HPDE6-E6E7 (cell line): ENCODE measurements around the gene NAALAD2.
"Not testable (repeated sequence)": the region's sequence is repeated elsewhere in the genome, so short reads cannot be mapped to it uniquely, and the experiment has no call there.

Experiments used
- DNase-seq: peaks from one replicate; pipeline ENCODE4 v3.0.0; 2011; ENCODE audit warnings: missing footprints; ENCODE audit errors: extremely low spot score

The NAALAD2 gene

DNA sequence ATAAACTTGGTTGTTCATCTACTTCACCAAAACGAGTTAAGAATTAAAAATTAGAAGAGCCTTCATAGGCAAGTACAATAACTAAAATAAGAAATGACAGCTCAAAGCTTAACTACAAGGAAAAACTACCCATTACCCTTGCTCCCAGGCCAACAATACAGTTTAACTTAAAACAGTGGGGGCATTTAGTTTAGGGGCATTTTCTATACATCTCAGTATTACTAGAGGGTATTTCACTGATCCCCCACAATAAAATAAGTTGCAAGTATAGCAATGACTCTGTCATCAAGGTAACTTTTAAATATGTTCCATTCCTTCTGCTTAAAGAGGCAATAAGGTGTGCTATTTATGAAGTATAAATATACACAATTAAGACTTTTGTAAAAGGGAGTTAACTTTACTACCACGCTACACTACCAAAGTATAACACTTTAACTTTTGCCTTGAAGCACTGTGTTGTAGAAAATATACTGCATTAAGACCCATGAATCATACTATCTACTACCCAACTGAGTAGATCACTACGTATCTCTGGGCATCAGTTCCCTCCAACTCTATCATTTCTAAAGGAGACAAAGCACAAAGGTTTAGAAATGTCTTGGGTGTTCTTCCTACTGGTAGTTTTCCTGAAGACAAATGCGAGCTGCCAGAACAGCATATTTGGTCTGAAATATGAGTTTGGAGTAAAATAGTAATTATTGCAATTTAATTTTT is 58.6 kb downstream of the NAALAD2 start:
- no peak for DNase-seq

DNA sequence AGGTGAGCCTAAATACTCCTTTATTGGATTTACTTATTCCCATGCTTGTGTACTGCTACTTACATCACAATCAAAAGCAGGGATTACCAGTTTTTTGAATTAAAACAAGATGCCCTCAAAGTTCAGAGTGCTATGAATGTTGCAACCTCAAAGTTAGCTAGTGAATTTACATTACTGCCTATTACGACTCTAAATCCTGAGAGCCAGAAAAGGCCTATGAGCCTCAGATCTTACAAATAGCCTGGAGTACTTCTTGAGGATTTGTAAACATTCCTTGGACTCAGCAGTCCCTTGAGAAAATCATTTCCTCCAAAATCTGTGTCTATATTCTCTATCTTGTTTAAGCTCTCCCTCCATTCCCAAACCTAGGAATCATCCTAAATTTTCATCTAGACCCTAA is 62.9 kb downstream of the NAALAD2 start:
- no peak for DNase-seq

DNA sequence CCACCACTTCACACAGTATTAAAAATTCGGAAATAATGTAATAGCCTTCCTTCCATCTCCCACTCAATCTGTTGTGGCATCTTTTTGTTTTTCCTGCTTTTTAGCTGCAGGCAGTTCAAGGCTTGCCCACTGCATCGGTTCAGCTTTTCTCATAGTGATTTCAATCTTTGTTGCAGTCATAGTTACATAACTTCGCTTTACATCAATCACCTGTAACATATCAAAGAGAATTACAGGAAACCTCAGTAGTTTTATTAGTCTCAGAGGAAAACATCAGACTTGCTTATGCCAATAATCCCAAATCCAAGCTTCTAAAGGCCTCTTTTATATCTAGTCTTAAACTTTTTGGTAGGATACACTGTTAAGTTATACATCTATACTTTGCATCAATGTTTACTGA is 67.9 kb downstream of the NAALAD2 start:
- no peak for DNase-seq

DNA sequence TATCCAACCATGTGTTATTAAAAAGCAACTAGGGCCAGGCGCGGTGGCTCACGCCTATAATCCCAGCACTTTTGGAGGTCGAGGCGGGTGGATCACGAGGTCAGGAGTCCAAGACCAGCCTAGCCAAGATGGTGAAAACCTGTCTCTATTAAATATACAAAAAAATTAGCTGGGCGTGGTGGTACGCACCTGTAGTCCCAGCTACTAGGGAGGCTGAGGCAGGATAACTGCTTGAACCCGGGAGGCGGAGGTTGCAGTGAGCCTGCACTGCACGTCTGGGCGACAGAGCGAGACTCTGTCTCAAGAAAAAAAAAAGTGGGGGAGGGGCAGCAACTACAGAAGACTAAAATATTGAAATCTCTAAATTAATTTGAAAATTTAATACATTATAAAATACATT is 69.9 kb downstream of the NAALAD2 start:
- no peak for DNase-seq

DNA sequence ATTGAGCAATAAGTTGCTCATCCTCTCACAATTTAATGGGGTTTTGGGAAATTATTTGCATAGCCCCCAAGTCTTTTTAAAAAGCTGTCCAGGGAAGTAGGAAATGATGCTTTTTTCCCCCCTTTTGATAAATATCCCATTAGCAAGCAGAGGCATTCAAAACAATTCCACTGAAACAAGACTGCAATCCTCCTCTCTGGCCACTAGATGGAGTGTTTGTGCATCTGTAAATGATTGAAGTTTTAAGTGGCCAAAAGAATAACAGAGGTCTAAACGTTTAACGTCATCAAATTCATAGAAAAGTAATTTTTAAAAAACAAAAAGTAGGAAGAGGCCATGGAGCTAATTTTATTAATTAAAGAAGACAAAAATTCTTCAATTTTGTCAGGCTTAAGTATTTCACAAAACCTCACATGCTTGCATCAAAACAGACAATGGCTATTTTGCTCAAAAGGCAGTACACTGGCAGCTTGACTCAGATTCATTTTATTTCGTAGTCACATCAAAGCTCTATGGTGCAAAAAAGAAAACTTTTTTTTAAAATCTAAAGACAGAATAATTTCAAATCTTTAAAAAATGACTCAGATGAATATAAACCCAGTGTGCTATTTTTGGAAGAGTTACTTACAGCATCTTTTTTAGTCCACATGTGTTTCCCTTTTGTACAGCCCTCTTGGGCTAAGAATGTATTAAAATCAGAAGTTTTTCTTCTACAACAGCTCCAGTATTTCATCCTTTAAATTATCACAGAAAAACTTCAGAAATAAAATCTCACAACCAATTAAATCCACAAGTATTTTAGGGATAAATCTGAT is 70.6 kb downstream of the NAALAD2 start:
- peak; percentile 8 for DNase-seq

DNA sequence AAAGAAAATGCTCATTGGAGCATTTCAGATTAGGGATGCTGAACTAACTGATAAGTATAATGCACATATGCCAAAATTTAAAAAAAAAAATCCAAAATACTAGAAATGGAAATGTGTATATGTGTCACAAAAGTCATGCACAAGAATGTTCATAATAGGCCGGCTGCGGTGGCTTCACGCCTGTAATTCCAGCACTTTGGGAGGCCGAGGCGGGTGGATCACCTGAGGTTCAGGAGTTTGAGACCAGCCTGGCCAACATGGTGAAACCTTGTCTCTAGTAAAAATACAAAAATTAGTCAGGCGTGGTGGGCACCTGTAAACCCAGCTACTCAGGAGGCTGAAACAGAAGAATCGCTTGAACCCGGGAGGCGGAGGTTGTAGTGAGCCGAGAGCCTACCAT is 73.5 kb downstream of the NAALAD2 start:
- not testable (repeated sequence) for DNase-seq

- no peak for DNase-seq
Measured at GRCh38 chr11:90208857-90209256, 74.4 kb downstream of the NAALAD2 start.

DNA sequence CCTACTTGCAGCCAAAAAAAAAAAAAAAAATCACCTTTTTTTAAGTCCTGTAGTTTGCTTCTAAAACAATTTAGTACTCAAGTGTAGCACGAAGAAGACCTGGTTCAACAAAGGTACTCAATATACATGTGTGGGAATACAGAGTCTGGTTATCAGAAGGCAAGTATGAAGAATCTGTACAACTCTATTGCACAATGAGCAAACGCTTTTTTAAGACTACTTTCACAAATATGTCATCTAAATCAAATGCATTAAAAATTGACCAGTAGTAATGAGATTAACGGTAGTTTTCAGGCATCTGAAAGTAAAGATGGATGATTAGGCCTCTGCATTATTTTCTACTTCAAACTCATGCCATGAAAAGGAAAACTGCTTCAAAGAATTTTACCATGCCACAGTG is 78.9 kb downstream of the NAALAD2 start:
- DNase-seq, result no peak

DNA sequence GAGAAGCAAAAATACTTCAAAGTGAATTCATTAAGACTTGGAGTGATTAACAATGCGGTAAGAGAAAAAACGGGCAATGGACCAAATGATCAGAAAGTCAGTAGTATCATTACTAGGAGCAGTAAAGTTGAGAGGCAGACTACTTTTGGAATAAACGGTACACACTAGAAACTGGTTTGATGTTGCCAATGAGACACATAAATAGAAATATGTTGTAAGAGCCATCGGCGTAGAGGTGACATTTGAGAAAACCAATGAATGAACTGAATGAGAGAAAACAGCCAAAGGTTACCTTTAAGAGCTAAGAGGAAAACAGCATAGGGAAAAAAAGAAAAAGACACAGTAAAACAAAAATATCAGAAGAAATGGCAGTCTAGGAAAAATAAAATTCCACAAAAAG is 82.1 kb downstream of the NAALAD2 start:
- DNase-seq, result no peak

DNA sequence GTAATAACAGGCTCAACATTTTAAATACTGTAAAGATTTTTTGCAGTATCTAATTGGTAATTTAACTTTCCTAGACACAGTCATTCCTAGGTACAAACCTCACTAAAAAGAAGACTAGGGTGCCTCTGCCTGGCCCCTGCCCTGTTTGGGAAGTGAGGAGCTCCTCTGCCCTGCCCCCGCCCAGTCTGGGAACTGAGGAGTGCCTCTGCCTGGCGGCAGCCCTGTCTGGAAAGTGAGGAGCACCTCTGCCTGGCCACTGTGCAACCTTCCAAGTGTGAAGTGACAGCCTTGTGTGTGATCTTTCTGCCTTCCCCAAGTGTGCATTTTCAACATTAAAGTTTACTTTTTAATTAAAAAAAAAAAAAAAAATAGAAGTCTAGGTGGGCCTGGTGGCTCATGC is 84.1 kb downstream of the NAALAD2 start:
- DNase-seq, result no peak

DNA sequence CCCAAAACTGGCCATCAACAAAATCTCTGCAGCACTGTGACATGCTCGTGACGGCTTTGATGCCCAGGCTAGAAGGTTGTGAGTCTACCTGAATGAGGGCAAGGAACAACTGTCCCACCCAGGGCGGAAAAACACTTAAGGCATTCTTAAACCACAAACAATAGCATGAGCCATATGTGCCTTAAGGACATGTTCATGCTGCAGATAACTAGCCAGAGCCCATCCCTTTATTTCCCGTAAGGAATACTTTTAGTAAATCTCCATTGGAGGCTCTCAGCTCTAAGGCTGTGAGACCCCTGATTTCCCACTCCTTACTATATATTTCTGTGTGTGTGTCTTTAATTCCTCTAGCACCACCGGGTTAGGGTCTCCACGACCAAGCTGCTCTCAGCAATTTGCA is 85.0 kb downstream of the NAALAD2 start:
- DNase-seq, result no peak

GRCh38 chr11:90220391-90220790 is 85.9 kb downstream of the NAALAD2 start:
- no peak for DNase-seq

- DNase-seq, result no peak
Measured at GRCh38 chr11:90221803-90222458, 87.5 kb downstream of the NAALAD2 start.

DNA sequence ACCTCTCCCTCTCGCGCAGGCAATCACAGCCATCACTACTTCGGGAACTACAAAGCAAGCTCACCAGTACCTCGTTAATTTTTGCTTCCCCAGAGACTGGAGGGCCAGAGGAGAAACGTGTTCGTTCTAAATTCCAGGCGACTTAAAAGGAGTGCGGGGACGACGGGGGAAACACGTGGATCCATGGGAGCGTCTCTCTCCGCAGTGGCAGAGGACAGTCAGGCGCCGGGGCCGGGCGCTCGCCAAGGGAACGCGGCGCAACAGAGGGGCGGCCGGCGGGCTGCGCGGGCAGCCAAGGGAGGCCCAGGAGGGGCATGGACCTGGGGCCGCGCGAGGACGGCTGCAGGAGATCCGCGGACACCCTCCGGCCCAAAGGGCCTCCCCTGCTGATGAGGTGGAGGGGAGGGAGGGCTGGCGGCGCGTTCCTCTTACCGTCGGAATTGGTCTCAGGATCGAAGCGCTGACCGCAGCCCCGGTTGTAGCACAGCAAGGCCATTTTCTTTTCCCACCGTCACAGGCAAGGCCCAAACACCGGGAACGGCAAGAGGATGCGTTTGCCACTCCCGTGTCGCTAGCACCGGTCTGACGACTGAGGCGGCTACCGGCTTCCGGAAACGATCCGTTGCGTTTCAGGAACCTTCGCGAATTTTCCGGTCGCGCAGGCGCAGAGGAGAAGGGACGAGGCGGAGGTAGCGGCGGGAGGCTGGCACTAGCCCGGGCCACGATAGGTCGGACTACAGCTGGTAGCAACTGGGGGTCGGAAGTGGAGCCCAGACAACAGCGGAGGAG is 88.2 kb downstream of the NAALAD2 start, which contains the start of gene CHORDC1:
Gene CHORDC1 (minus strand): TSS at position 591 of the 789 bp plus-strand sequence. CDS start 95 bp downstream, at position 496.
- DNase-seq, result peak; percentile 67

DNA sequence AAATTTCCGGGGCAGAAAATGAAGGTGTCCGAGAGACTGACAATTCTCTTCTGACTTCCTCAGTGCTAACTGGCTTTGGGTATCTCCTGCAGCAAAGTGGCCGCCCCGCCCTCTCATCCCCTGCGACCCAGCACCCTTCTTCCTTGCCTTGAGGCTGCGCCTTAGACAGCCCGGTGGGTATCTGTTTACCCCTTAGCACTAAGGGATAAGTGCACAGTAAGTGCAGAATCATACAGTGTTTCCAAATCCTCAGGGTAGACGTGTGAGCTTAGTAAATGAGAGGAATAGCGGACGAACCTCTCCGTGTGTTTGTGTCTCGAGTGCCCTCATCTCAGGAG is 88.8 kb downstream of the NAALAD2 start:
- no peak for DNase-seq

DNA sequence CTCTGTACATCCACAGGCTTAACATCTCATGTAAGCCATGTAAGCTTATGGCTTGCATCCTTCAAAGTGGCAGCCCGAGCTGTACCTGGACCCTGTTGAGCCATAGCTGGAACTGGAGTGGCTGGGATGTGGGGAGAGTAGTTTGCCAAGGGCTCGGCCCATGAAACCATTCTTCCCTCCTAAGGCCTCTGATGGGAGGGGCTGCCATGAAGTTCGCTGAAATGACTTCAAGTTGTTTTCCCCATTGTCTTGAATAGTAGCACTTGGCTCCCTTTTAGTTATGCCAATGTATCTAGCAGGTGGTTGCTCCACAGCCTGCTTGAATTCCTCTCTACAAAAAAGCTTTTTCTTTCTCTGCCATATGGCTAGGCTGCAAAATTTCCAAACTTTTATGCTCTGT is 93.6 kb downstream of the NAALAD2 start:
- DNase-seq, result no peak

- DNase-seq, result no peak
Measured at GRCh38 chr11:90229791-90230190, 95.3 kb downstream of the NAALAD2 start.

GRCh38 chr11:90234977-90235376 is 100.5 kb downstream of the NAALAD2 start:
- DNase-seq, result no peak

GRCh38 chr11:90235526-90235925 is 101.1 kb downstream of the NAALAD2 start:
- DNase-seq, result no peak

DNA sequence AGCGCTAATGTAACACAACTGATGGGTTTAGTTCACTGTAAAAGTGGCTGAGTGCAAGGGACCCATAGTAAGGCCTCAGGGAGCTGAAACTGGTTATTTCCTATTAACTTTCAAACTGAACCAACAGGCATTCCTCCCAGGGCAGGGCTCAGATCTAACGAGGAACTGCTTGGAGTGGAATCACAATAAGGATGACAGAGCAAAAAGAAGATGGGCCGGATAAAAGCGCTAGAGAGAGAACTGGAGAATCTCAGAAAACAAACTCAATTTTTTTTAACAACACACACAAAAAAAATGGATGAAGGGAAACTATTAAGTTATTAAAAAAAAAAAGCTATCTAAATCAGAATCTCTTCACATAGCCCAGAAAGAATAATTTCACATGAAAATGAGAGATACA is 102.5 kb downstream of the NAALAD2 start:
- no peak for DNase-seq

DNA sequence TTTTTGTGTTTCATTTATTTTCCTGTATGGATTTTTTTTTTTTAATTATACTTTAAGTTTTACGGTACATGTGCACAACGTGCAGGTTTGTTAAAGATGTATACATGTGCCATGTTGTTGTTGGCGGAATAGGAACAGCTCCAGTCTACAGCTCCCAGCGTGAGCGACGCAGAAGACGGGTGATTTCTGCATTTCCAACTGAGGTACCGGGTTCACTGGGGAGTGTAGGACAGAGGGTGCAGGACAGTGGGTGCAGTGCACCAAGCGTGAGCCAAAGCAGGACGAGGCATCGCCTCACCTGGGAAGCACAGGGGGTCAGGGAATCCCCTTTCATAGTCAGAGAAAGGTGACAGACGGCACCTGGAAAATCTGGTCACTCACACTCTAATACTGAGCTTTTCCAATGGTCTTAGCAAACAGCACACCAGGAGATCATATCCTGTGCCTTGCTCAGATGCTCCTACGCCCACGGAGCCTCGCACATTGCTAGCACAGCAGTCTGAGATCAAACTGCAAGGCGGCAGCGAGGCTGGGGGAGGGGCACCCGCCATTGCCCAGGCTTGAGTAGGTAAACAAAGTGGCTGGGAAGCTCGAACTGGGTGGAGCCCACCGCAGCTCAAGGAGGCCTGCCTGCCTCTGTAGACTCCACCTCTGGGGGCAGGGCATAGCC is 105.6 kb downstream of the NAALAD2 start:
- not testable (repeated sequence) for DNase-seq
